Upper lobe of right lung (tissue), 1 donor: Measurements from ENCODE around the gene EFNB2. TPM values are rescaled to one million over a fixed set of nuclear protein-coding genes. Genes with fewer than 3 reads are reported as not detected.

Experiments
- ATAC-seq: fragments of 200-7000 bp; cut with Tn5 transposase; one replicate; pipeline ENCODE4 v1.9.1; 2020; ENCODE audit warnings: mild to moderate bottlenecking, moderate library complexity
- DNase-seq: peaks from one replicate; pipeline ENCODE4 v3.0.0-alpha.2; 2020
- H3K27ac ChIP-seq: fragments of 200-600 bp; one replicate; pipeline ENCODE4 v1.8.0; 2022
- H3K27me3 ChIP-seq: fragments of 200-600 bp; one replicate; pipeline ENCODE4 v1.8.0; 2022; ENCODE audit warnings: mild to moderate bottlenecking
- H3K36me3 ChIP-seq: fragments of 200-600 bp; one replicate; pipeline ENCODE4 v1.8.0; 2022
- H3K4me1 ChIP-seq: fragments of 200-600 bp; one replicate; pipeline ENCODE4 v1.8.0; 2022
- H3K4me3 ChIP-seq: fragments of 200-600 bp; one replicate; pipeline ENCODE4 v1.8.0; 2022; ENCODE audit warnings: mild to moderate bottlenecking
- H3K9me3 ChIP-seq: fragments of 200-600 bp; one replicate; pipeline ENCODE4 v1.8.0; 2022
- intact Hi-C: fragments of 100-400 bp; cut with DNase I; formaldehyde crosslinking; loops from one replicate; pipeline ENCODE4 v1.11.0; 2022
- total RNA-seq: library from RNA; stranded (reverse); fragmentation: NEBNext Ultra II Directional; extraction: Animal tissue kit (Norgen Biotek cat#: 25700); gene quantifications from one replicate; pipeline ENCODE4 v1.2.1, GENCODE V29; 2021
- TF ChIP-seq, protein P1 (sequence below): fragments of 200-600 bp; IDR thresholded peaks from one replicate; pipeline ENCODE4 v1.8.0; 2022; ENCODE audit warnings: antibody characterized with exemption
- donor health status: DM: no; HTN: yes; CAD: no; lungs with severe emphysema.

Gene EFNB2
- total RNA-seq, 1 donor from 2014 or later: 55.1 TPM

DNA sequence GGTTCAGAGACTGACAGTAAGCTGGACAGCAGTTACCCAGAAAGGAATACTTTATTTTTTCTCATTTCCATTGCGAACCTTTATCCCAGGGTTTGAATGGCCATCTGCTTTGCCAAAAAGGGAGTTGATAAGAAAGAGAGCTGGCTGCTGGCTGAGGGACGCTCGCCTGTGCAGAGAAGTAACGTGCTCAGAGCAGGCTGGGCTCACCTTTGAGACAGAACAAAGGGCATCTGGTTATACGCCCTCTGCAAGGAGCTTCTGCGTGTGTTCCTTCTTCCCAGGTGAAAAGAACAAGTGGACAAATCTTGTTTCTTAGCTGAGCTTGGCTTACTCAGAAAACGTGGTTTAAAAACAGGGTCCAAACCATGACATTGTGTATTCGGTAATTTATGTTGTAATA is 47.4 kb downstream of the EFNB2 start:
- H3K4me3 ChIP-seq: no peak overlapping the region
- H3K36me3 ChIP-seq: peaks cover 18% of the 10 kb centered on the region
- ATAC-seq (no peak), DNase-seq (no peak)
- peaks cover 22% of the 10 kb centered on the region for H3K4me1 ChIP-seq
- H3K9me3 ChIP-seq: no peaks in the 10 kb centered on the region
- intact Hi-C loops: no loop called here
- H3K27me3 ChIP-seq: no peaks in the 10 kb centered on the region
- H3K27ac ChIP-seq: no peak overlapping the region
- TF ChIP-seq, protein P1, sequence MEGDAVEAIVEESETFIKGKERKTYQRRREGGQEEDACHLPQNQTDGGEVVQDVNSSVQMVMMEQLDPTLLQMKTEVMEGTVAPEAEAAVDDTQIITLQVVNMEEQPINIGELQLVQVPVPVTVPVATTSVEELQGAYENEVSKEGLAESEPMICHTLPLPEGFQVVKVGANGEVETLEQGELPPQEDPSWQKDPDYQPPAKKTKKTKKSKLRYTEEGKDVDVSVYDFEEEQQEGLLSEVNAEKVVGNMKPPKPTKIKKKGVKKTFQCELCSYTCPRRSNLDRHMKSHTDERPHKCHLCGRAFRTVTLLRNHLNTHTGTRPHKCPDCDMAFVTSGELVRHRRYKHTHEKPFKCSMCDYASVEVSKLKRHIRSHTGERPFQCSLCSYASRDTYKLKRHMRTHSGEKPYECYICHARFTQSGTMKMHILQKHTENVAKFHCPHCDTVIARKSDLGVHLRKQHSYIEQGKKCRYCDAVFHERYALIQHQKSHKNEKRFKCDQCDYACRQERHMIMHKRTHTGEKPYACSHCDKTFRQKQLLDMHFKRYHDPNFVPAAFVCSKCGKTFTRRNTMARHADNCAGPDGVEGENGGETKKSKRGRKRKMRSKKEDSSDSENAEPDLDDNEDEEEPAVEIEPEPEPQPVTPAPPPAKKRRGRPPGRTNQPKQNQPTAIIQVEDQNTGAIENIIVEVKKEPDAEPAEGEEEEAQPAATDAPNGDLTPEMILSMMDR: no peak

DNA sequence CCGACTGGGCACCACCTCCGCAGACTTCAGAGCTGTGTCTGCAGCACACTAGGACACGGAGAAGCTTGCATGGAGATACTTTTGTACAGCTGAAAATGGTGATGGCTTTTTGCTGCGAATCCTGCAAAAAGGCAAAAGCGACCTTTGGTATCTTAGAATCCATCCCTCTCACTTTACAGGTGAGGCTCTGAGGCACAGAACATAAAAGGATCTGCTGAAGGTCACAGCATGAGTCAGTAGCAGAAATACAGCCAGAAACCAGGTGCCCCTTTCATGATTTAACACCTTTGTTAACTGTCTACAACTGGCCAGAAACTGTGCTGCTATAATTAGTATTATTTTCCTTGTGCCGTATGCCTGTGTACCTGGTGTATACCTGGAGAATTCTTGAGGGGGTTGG is 48.3 kb downstream of the EFNB2 start:
- H3K27ac ChIP-seq: no peak overlapping the region
- DNase-seq (no peak), ATAC-seq (no peak)
- no peak overlapping the region for H3K4me3 ChIP-seq
- H3K27me3 ChIP-seq: no peaks in the 10 kb centered on the region
- peaks cover 22% of the 10 kb centered on the region for H3K4me1 ChIP-seq
- intact Hi-C loops: no loop called here
- TF ChIP-seq, protein P1: no peak
- H3K36me3 ChIP-seq: peaks cover 9% of the 10 kb centered on the region
- no peaks in the 10 kb centered on the region for H3K9me3 ChIP-seq

DNA sequence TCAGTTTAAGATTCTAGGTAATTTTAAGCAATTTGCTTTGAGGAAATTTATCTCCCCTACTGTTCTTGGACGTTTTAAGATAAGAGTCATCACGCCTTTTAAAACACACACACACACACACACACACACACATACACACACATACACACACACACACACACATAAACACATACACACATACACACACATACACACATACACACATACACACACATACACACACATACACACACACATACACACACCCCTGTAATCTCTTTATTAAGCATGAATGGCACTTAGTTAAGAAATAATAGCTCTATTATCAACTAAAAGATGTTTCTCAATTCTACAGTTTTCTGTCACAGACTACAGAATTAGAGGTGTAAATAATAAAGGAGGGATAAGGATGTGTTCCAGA is 49.2 kb downstream of the EFNB2 start:
- H3K4me3 ChIP-seq: no peak overlapping the region
- no peak overlapping the region for H3K27ac ChIP-seq
- DNase-seq: no peak
- H3K9me3 ChIP-seq: no peaks in the 10 kb centered on the region
- no peaks in the 10 kb centered on the region for H3K27me3 ChIP-seq
- ATAC-seq: no peak
- peaks cover 18% of the 10 kb centered on the region for H3K4me1 ChIP-seq
- intact Hi-C loops: no loop called here
- peaks cover 2% of the 10 kb centered on the region for H3K36me3 ChIP-seq
- TF ChIP-seq, protein P1: no peak

DNA sequence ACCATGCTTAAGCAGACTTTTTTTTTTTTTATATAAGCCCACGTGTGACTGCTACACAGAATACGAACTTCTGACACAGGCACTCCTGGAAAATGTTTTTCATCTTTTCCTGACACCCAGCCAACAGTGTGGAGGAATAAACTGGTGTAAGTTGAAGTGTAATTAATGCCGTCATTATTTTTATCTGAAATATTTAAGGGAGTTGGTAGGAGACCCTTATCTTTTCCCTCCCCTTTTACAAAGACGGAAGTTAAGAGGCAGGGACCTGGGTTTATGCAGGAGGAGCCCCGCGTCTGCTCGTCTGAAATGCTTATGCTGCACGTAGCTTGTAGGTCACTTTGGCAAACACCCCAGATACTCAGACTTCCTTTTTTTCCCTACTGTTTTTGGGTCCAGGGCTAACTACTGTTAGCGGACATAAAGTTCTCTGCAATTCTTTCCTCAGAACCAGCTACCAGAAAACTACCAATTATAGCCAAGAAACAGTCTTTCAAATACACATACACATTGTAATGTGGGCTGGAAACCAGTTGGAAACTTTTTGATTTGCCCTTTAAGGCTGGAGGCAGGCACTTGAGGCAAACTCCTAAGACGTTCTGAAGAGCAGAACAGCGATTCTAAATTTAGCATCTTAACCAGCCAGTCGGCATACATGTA is 50.8 kb downstream of the EFNB2 start:
- H3K4me3 ChIP-seq: peak overlapping the region; percentile 18
- no peaks in the 10 kb centered on the region for H3K9me3 ChIP-seq
- intact Hi-C loops: no loop called here
- TF ChIP-seq, protein P1: no peak
- peaks cover 14% of the 10 kb centered on the region for H3K4me1 ChIP-seq
- ATAC-seq: peak; percentile 73
- peak overlapping the region; percentile 28 for H3K27ac ChIP-seq
- no peak for DNase-seq
- no peaks in the 10 kb centered on the region for H3K27me3 ChIP-seq
- H3K36me3 ChIP-seq: no peaks in the 10 kb centered on the region

DNA sequence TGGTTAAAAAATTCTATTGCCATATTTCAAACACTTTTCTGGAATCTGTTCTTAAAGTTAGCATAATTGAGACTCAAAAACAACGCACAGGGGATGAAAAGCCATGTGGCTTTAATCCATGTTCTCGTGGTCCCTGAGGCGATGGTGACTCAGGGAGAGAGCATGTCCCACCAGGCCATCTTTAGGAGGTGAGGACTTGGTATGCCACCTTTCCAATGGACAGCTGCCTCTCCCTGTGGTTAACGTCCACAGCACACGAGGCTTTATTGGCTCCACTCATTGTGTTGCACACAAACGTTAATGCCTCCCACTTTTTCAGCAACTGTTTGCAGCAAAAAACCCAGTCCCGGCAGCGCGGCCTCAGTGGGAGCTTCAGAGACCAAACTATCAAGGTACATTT is 51.4 kb downstream of the EFNB2 start:
- no peak overlapping the region for H3K4me3 ChIP-seq

More for the DNA sequence above, 51.4 kb downstream of the EFNB2 start:
- TF ChIP-seq, protein P1: no peak
- Histone ChIP-seq H3K27me3 (no peaks in the 10 kb centered on the region), H3K36me3 (no peaks in the 10 kb centered on the region), H3K4me1 (peaks cover 14% of the 10 kb centered on the region), H3K27ac (no peak overlapping the region), H3K9me3 (no peaks in the 10 kb centered on the region)
- intact Hi-C loops: no loop called here
- no peak for ATAC-seq
- no peak for DNase-seq
